Keratinocyte (primary cell): Measurements from ENCODE around the gene LDLRAD2.

Source experiments
- EZH2 ChIP-seq: IDR thresholded peaks from one replicate; pipeline ENCODE4 v1.6.1; 2012; ENCODE audit warnings: inconsistent platforms, mild to moderate bottlenecking, low read length, moderate library complexity
- TF ChIP-seq, protein P1 (sequence below), 3 experiments: IDR thresholded peaks in 1 of 3; conservative IDR thresholded peaks in 1 of 3; optimal IDR thresholded peaks in 1 of 3; 2 replicates in 2 of 3; 3 replicates in 1 of 3; pipeline versions ENCODE3 to v1.5.1; 2011; ENCODE audit warnings: low read length in 3 of 3, mild to moderate bottlenecking in 3 of 3, moderate library complexity in 2 of 3, control low read depth in 1 of 3, inconsistent platforms in 1 of 3; ENCODE audit not compliant: insufficient read depth in 2 of 3; ENCODE audit errors: extremely low read depth in 1 of 3

- TF ChIP-seq, protein P1, sequence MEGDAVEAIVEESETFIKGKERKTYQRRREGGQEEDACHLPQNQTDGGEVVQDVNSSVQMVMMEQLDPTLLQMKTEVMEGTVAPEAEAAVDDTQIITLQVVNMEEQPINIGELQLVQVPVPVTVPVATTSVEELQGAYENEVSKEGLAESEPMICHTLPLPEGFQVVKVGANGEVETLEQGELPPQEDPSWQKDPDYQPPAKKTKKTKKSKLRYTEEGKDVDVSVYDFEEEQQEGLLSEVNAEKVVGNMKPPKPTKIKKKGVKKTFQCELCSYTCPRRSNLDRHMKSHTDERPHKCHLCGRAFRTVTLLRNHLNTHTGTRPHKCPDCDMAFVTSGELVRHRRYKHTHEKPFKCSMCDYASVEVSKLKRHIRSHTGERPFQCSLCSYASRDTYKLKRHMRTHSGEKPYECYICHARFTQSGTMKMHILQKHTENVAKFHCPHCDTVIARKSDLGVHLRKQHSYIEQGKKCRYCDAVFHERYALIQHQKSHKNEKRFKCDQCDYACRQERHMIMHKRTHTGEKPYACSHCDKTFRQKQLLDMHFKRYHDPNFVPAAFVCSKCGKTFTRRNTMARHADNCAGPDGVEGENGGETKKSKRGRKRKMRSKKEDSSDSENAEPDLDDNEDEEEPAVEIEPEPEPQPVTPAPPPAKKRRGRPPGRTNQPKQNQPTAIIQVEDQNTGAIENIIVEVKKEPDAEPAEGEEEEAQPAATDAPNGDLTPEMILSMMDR (optimal IDR thresholded peaks at IDR 0.05 in 1 of 3, IDR thresholded peaks at IDR 0.05 in 1 of 3, conservative IDR thresholded peaks at IDR 0.05 in 1 of 3; ENCODE audit: extremely low read depth in 1 of 3, insufficient read depth in 2 of 3, low read length in 3 of 3) = no peak
- no peak for TF ChIP-seq EZH2
Observed at GRCh38 chr1:21841852-21842466, 29.9 kb downstream of the LDLRAD2 start.
